GM12878 (cell line): ENCODE data around the gene PDGFC. TPM values are rescaled to one million over a fixed set of nuclear protein-coding genes. Genes with fewer than 3 reads are reported as not detected.

Experiments used
- MYB ChIP-seq: fragments of 150-350 bp; IDR thresholded peaks from 2 replicates; pipeline ENCODE4 v1.6.1; 2014; ENCODE audit warnings: mild to moderate bottlenecking, low read depth, low read length, borderline replicate concordance
- RELA ChIP-seq: fragments of 450-650 bp; IDR thresholded peaks from 2 replicates; pipeline ENCODE4 v1.8.0; 2014; ENCODE audit warnings: borderline replicate concordance; ENCODE audit not compliant: partially characterized antibody
- polyA plus RNA-seq, 11 experiments: library from polyadenylated mRNA; depleted of rRNA in 4 of 11; unstranded in 6 of 11; stranded (reverse) in 5 of 11; fragments of >200 nt; fragmentation: Nextera tagmentation in 4 of 11; fragmentation: Illumina TruSeq in 1 of 11; extraction: Ambion mirVana in 4 of 11; extraction: Trizol in 1 of 11; gene quantifications; 1 replicate in 1 of 11; 2 replicates in 10 of 11; pipeline versions ENCODE4 v1.2.1 to v1.2.3, GENCODE V29; 2011 to 2016; ENCODE audit warnings: inconsistent platforms in 2 of 11, missing spikeins in 2 of 11, low read depth in 1 of 11
- total RNA-seq, 4 experiments: library from RNA; depleted of rRNA in 3 of 4; stranded (reverse); fragments of >200 nt in 3 of 4; fragmentation: Illumina TruSeq in 1 of 4; extraction: Trizol in 1 of 4; gene quantifications; 2 replicates each; pipeline versions ENCODE4 v1.2.1 to v1.2.3, GENCODE V29; 2013 to 2021
- TF ChIP-seq, protein P1 (sequence below): fragments of 450-650 bp; formaldehyde crosslinking; IDR thresholded peaks from 2 replicates; pipeline ENCODE4 v1.5.0; 2022; ENCODE audit warnings: mild to moderate bottlenecking, missing genetic modification characterization
- TF ChIP-seq, protein P2 (sequence below): fragments of 450-650 bp; IDR thresholded peaks from 2 replicates; pipeline ENCODE4 v1.6.1; 2017; ENCODE audit warnings: low read depth, mild to moderate bottlenecking, moderate library complexity
- TF ChIP-seq, protein P3 (sequence below): fragments of 450-650 bp; formaldehyde crosslinking; IDR thresholded peaks from 2 replicates; pipeline ENCODE4 v1.4.0; 2020; ENCODE audit warnings: mild to moderate bottlenecking, moderate library complexity
- TF ChIP-seq, protein P4 (sequence below): IDR thresholded peaks from 2 replicates; pipeline ENCODE4 v1.6.1; 2012; ENCODE audit warnings: low read depth, low read length, improper control_type of control experiment

PDGFC gene
- total and polyA plus RNA-seq, 10 of the 15 experiments (the other 5 are each of a cell fraction or from before 2014, with no cell fraction given), result 0.02 to 0.18 TPM; not detected in 8

DNA sequence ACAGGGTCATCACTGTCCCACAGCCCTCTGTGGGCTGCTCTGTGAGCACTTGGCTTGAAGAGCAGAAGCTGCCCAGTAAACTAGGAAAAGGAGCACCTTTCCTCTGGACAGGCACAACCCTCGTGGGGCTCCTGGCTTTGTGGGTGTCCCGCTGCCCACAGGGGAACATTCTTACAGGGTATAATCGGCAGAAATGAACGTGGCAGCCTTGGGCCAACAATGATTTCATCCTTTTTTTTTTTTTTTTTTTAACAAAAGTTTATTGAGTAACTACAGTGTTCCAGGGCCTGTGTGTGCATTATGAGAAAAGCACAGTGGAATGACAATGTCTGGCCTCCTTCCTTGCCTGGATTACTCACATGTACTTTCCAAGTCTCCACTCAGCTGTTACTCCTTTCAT, 197.2 kb downstream of the PDGFC start (continued):
- TF ChIP-seq, protein P1, sequence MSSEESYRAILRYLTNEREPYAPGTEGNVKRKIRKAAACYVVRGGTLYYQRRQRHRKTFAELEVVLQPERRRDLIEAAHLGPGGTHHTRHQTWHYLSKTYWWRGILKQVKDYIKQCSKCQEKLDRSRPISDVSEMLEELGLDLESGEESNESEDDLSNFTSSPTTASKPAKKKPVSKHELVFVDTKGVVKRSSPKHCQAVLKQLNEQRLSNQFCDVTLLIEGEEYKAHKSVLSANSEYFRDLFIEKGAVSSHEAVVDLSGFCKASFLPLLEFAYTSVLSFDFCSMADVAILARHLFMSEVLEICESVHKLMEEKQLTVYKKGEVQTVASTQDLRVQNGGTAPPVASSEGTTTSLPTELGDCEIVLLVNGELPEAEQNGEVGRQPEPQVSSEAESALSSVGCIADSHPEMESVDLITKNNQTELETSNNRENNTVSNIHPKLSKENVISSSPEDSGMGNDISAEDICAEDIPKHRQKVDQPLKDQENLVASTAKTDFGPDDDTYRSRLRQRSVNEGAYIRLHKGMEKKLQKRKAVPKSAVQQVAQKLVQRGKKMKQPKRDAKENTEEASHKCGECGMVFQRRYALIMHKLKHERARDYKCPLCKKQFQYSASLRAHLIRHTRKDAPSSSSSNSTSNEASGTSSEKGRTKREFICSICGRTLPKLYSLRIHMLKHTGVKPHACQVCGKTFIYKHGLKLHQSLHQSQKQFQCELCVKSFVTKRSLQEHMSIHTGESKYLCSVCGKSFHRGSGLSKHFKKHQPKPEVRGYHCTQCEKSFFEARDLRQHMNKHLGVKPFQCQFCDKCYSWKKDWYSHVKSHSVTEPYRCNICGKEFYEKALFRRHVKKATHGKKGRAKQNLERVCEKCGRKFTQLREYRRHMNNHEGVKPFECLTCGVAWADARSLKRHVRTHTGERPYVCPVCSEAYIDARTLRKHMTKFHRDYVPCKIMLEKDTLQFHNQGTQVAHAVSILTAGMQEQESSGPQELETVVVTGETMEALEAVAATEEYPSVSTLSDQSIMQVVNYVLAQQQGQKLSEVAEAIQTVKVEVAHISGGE, result no peak
- TF ChIP-seq, protein P2, sequence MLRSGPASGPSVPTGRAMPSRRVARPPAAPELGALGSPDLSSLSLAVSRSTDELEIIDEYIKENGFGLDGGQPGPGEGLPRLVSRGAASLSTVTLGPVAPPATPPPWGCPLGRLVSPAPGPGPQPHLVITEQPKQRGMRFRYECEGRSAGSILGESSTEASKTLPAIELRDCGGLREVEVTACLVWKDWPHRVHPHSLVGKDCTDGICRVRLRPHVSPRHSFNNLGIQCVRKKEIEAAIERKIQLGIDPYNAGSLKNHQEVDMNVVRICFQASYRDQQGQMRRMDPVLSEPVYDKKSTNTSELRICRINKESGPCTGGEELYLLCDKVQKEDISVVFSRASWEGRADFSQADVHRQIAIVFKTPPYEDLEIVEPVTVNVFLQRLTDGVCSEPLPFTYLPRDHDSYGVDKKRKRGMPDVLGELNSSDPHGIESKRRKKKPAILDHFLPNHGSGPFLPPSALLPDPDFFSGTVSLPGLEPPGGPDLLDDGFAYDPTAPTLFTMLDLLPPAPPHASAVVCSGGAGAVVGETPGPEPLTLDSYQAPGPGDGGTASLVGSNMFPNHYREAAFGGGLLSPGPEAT, result no peak
- TF ChIP-seq, protein P3, sequence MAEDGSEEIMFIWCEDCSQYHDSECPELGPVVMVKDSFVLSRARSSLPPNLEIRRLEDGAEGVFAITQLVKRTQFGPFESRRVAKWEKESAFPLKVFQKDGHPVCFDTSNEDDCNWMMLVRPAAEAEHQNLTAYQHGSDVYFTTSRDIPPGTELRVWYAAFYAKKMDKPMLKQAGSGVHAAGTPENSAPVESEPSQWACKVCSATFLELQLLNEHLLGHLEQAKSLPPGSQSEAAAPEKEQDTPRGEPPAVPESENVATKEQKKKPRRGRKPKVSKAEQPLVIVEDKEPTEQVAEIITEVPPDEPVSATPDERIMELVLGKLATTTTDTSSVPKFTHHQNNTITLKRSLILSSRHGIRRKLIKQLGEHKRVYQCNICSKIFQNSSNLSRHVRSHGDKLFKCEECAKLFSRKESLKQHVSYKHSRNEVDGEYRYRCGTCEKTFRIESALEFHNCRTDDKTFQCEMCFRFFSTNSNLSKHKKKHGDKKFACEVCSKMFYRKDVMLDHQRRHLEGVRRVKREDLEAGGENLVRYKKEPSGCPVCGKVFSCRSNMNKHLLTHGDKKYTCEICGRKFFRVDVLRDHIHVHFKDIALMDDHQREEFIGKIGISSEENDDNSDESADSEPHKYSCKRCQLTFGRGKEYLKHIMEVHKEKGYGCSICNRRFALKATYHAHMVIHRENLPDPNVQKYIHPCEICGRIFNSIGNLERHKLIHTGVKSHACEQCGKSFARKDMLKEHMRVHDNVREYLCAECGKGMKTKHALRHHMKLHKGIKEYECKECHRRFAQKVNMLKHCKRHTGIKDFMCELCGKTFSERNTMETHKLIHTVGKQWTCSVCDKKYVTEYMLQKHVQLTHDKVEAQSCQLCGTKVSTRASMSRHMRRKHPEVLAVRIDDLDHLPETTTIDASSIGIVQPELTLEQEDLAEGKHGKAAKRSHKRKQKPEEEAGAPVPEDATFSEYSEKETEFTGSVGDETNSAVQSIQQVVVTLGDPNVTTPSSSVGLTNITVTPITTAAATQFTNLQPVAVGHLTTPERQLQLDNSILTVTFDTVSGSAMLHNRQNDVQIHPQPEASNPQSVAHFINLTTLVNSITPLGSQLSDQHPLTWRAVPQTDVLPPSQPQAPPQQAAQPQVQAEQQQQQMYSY (CRISPR knock-in tag), result no peak
- TF ChIP-seq RELA, result no peak
- TF ChIP-seq, protein P4, sequence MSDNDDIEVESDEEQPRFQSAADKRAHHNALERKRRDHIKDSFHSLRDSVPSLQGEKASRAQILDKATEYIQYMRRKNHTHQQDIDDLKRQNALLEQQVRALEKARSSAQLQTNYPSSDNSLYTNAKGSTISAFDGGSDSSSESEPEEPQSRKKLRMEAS, result no peak
- no peak for TF ChIP-seq MYB
